Measurements from ENCODE around the gene PFN3.
A peak's percentile ranks its signal among the peaks of the same experiment; 100 is the strongest.

Gene PFN3

DNA sequence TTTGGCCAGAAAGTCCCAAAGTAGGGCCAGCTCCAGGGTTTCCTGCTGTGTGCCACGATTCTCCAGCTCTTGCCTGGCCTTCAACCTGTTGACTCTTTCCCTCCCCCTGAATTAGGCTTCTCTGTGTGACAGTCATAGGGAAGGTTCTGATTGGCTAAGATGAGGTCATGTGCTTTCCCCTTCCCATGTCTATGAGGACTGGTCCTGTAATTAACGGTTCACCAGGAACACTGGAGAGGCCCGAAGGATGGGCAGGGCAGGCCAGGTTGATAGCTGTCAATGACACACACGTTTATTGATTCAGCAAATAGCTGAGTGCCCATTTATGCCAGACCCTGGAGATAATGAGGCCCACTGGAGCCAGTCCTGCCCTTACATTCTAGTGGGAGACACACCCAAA lies 37.2 kb upstream of the PFN3 start:
- no peak for DNase-seq

DNA sequence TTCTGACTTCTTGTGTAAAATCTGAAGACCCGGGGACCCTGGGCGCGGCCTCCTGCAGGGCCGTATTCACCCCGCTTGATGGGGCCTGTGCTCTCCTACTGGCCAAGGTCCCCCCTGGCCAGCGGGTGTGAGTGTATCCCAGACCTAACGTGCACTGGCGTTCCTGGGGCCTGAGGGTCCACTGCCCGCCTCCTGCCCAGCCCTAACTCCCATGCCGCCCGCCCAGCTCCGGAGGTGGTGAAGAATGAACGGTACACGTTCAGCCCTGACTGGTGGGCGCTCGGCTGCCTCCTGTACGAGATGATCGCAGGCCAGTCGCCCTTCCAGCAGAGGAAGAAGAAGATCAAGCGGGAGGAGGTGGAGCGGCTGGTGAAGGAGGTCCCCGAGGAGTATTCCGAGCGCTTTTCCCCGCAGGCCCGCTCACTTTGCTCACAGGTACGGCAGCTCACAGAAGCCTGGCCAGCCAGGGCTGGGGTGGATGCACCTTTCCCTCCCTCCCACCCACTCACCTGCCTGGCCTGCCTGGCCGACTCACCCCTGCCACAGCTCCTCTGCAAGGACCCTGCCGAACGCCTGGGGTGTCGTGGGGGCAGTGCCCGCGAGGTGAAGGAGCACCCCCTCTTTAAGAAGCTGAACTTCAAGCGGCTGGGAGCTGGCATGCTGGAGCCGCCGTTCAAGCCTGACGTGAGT lies 35.5 kb upstream of the PFN3 start:
- no peak for DNase-seq

DNA sequence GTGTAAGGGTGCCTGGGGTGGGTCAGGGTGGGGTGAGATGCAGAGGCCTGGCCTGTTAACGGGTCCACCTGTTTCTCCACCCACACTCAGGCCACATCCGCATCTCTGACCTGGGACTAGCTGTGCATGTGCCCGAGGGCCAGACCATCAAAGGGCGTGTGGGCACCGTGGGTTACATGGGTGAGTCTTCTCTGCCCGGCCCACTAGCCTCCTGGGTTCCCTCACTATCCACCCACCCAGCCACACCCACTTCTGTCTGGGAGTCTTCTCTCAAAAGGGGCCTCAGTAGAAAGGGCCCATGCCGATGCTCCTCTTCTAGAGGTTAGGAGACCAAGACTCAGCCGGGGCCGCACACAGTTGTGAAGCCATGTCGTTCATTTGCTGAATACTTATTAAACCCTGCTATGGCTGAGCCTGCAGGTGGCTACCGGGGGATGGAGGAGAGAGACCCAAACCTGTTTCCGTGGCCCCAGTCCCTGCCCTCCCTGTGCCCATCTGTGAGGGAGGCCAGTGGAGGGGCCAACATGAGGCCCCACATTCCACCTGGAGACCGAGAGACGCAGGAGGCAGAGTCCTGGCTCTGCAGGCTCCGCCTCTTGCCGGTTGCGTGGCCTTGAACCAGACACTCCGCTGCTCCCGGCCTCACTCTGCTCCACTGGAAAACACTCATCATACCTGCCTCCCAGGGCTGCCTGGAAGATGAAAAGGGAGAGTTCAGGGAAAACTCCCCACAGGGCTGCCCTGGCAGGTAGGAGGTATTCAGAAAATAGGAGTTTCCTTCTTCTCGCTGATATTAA lies 34.7 kb upstream of the PFN3 start:
- DNase-seq = no peak

GRCh38 chr5:177434437-177434836 lies 34.0 kb upstream of the PFN3 start:
- peak; percentile 77 for DNase-seq

GRCh38 chr5:177433658-177434217 lies 33.3 kb upstream of the PFN3 start:
- DNase-seq = no peak

DNA sequence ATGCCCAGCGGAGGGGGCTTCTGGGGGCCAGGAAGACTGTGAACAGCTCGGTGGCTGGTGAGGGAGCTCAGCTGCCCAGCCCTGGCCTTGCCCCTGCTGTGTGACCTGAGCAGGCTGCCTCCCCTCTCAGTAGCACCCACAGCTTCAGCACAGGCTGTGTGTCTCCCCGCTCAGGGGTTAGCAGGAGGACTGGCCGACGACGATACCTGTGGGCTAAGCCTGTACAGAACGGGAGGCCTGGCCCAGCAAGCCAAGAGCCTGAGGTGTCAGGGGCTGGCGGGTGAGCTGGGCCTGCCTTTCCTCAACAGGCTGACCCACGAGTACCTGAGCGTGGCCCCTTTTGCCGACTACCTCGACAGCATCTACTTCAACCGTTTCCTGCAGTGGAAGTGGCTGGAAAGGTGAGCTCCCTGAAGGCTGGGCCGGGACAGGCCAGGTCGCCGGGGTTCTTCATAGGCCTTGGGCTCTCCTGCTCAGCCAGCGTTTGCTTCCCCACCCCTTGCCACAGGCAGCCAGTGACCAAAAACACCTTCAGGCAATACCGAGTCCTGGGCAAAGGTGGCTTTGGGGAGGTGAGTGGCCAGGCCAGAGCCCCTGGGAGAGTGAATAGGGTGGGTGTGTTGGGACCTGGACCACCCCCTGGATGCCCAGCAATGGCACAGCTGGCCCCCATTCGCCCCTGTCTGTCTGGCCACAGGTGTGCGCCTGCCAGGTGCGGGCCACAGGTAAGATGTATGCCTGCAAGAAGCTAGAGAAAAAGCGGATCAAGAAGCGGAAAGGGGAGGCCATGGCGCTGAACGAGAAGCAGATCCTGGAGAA lies 32.6 kb upstream of the PFN3 start:
- no peak for DNase-seq

DNA sequence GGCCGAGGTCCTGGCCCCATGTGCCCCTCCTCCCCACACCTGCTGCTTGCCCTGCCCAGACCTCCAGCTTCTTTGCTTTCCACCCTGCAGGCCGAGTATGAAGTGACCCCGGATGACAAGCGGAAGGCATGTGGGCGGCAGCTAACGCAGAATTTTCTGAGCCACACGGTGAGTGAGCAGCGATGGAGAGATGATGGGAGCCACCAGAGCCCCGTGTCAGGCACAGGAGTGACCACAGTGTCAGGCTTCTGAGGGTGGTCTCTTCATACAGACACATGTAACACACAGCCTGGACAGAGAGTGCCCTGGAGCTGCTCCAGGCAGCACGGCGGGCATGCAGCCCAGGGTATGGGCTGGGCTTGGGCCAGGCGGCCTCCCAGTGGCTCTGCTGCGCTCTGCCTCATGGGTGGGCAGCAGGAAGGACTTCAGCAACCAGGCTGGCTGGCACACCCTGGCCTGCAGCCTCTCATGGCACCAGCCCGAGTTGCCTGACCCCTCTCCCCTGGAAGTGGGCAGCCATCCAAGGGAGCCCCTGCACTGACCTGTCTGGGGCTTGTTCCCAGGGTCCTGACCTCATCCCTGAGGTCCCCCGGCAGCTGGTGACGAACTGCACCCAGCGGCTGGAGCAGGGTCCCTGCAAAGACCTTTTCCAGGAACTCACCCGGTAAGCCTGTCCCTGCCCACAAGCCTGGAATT lies 31.8 kb upstream of the PFN3 start:
- DNase-seq = peak; percentile 17

- peak; percentile 87 for DNase-seq
Observed at GRCh38 chr5:177431317-177432142, 31.1 kb upstream of the PFN3 start.

DNA sequence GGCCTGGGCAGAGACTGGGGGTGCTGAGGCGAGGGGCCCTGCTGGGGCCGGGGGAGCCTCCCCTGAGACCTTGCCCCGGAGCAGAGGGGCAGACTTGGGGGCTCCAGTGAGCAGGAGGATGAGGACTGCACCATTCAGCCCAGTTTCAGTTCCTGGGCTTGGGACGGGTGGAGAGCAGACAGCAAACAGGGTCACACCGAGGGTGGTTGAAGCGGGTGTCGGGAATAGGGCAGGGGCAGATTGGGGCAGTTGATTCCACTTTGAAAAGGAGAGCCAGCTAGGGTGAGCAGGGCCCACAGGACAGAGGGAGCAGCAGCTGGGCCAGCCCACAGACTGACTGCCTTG lies 30.5 kb upstream of the PFN3 start:
- no peak for DNase-seq

DNA sequence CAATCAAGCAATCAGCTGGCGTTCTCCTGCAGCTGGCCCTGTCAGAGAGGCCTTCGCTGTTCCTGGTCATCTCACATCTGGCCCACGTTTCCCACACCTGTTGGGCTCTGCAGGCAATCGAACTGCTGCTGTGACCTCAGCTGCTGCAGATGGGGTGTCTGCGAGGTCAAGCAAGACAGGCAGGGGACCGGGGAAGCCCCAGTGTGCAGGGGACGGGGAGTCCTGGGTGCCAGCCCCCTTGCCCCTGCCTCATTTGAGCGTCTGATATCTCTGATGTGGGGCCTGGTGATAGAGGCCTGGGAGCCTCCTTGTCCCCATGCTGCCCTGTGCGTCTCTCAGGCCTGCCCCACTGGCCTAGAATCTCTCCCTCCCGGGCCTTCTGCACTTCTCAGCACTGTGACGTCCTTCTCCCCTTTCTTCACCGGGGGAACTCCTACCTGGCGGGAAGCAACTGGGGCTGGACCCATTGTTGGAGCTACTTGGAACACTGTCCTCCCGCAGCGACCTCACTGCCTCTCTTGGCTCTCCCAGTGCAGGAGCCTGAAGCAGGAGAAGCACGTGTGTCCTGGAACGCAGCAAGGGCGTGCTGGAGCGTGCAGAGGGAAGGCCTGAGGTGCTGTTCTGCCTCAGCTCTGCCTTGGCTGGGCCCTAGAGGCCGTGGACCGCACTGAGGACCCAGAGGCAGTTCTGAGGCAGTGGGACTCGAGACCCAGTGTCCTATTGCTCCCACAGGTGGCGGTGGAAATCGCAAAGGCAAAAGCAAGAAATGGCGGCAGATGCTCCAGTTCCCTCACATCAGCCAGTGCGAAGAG lies 29.9 kb upstream of the PFN3 start:
- DNase-seq = no peak

- peak; percentile 92 for DNase-seq
Observed at GRCh38 chr5:177429248-177430040, 29.0 kb upstream of the PFN3 start.

- no peak for DNase-seq
Observed at GRCh38 chr5:177428574-177429217, 28.2 kb upstream of the PFN3 start.

GRCh38 chr5:177427919-177428573 lies 27.6 kb upstream of the PFN3 start:
- peak; percentile 18 for DNase-seq

GRCh38 chr5:177427211-177427822 lies 26.9 kb upstream of the PFN3 start:
- no peak for DNase-seq

- DNase-seq = peak; percentile 70
Observed at GRCh38 chr5:177426566-177427210, 26.2 kb upstream of the PFN3 start, which contains the start of gene GRK6. Gene GRK6, plus strand, starts transcription at chr5:177426676. Its CDS starts 170 bp downstream, at chr5:177426846.

GRCh38 chr5:177425801-177426565 lies 25.5 kb upstream of the PFN3 start:
- peak; percentile 100 for DNase-seq

GRCh38 chr5:177425196-177425800 lies 24.8 kb upstream of the PFN3 start:
- no peak for DNase-seq
